HG03095 (cell line): ENCODE data around the gene VBP1.
"Not testable (repeated sequence)": the region's sequence is repeated elsewhere in the genome, so short reads cannot be mapped to it uniquely, and the experiment has no call there.

Source experiments
- ATAC-seq: cut with Tn5 transposase; IDR thresholded peaks from one replicate; pipeline ENCODE4 v1.9.1; 2021; ENCODE audit warnings: moderate library complexity; ENCODE audit not compliant: unreplicated experiment

Gene VBP1

DNA sequence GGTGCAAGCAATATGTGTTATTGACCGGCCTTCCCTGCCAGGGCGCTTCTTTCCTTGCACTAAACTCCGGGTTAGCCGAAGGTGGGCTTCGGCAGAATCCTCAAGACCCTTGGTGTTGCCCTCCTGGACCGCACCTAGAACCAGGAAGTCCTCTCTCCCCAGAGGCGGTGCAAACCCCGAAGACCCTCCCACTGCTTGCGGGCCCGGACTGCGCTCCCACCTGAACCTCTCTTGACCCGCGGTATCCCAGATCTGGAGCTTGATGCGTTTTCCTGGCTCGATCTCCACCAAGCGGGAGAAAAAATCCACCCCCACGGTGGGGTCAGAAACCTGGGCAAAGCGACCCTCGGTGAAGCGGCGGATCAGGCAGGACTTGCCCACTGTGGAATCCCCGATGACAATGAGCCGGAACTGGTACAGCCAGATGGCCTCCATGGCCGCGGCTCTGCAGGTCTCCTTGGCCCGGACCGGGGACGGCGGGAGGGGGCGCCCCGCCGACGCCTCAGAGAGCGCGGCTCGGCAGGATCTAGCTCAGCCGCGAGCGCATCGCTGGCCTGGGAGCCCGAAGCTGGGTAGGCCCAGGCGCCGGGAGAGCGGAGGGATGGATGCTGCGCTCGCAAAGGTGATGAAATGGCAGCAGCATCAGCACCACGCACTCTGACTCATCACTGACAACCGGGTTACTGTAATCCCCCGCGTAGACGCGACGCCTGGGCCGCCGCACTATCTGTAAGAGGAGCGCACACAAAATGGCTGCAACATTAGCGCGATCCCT, 47.8 kb downstream of the VBP1 start, which contains the start of gene RAB39B:
RAB39B (minus strand) TSS at position 638 of the 775 bp plus-strand sequence; CDS start at position 435, 203 bp downstream.
- ATAC-seq = peak; percentile 79

DNA sequence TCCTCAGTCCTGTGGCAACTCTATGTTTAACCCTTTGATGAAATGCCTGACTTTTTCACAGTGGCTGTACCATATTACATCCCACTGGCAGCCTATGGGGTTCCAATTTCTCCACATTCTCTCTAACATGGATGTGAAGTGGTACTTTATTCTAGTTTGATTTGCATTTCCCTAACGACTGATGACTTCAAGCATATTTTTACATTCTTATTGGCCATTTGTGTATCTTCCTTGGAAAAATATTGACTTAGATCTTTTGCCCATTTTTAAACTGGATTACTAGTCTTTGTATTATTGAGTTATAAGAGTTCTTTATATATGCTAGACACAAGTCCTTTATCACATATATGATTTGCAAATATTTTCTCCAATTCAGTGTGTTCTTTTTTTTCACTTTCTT, 50.2 kb downstream of the VBP1 start:
- ATAC-seq = no peak

DNA sequence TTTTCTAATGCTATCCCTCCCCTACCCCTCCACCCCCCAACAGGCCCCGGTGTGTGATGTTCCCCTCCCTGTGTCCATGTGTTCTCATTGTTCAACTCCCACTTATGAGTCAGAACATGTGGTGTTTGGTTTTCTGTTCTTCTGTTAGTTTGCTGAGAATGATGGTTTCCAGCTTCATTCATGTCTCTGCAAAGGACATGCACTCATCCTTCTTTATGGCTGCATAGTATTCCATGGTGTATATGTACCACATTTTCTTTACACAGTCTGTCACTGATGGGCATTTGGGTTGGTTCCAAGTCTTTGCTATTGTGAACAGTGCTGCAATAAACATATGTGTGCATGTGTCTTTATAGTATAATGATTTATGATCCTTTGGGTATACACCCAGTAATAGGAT, 51.7 kb downstream of the VBP1 start:
- not testable (repeated sequence) for ATAC-seq

DNA sequence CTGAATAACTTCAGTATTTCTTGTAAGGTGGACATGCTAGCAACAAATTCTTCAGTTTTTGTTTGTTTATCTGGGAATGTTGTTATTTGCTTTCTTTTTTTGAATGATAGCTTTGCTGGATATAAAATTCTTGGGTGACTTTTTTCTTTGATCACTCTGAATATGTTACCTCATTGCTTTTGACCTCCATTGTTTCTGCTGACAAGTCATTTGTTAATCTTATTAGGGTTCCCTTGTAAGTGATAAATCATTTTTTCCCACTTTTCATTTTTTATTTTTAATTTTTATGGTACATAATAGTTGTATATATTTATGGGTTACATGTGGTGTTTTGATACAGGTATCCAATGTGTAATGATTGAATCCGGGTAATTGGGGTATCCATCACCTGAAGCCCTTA, 54.7 kb downstream of the VBP1 start:
- ATAC-seq = no peak

DNA sequence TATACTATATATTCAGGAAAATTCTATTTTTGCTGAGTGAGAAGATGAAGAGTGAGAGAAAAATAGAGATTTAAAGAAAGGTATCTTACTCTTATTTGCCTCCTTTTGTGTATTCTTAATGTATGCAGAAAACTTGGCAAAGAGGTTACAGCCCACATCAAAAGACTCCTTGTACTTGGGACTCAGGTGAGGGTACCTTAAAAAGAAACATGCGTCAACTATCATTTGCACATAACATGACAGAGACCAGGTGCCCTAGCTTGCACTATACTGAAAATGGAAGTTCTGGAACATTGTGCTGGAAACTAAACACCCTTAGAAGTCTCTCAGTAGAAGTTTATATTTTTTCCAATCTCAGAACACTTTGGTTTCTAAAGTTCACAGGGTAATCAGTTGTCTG, 63.6 kb downstream of the VBP1 start:
- ATAC-seq = no peak
